Stimulated activated CD8-positive, alpha-beta memory T cell treated with anti-CD3 and anti-CD28 coated beads, Interleukin-7, amount 100 ng/mL, for 1 hour (primary cell): ENCODE data around the gene MYH8.

ENCODE experiments used
- DNase-seq, 2 donors: peaks; one replicate each; pipeline ENCODE4 v3.0.0-alpha.2; 2020; ENCODE audit warnings: low read depth in 2 of 2

MYH8 gene

DNA sequence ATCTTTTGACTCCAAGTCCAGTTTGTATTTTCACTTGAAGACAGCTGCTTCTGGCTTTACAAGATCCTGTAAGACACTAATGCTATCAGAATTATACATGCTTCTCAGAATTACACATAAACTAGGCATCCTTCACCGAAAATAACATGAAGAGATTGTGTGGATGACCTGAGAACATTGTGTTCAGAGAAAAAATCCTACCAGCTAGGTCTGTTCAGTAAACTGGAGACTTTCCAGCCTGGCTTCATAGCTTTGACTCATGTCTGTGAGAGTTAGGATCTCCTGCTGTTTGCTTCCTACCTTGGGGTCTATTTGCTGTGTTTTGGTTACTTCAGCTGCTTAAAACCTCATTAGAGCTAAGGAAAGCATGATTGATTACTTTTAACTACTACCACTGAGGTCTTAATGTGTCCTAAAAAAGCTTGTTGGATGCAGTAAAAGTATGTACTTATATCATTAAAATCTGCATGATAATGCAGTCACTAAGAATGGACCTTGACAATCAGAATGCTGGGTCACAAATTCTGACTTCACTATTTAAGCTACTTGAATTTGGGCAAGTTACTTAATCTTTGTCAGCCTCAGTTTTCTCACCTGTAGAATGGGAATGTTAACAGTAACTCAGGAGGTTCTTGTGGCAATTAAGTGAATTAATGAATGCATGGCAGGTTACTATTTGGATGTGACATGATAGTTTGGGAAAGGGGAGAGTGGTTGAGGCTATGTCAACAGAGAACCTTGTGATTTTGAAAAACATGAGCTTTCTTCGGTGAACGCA lies 40.9 kb downstream of the MYH8 start:
- no peak for DNase-seq

GRCh38 chr17:10372906-10373305 lies 48.8 kb downstream of the MYH8 start, which contains the start of gene MYH13:
TSS of gene MYH13 (minus strand) at chr17:10373006. CDS start at chr17:10364530, 8,476 bp downstream.
- DNase-seq, result no peak

GRCh38 chr17:10370016-10370608 lies 51.6 kb downstream of the MYH8 start:
- no peak for DNase-seq

DNA sequence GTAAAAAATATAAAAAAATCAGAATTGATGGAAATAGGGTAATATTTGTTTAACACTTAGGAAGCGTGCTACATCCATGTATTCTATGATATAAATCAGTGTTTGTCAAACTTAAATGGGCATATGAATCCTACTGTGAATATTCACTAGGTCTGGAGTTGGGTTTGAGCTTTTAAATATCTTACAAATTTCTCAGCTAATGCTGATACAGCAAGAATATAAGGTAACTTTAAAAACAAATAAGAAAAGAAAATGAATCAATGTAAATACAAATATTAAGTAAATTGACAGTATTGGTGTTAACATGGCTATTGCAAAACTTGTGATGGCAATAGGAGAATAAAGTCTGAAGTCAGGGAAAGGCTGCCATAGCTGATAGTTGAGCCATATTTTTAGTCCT lies 52.5 kb downstream of the MYH8 start:
- no peak for DNase-seq

DNA sequence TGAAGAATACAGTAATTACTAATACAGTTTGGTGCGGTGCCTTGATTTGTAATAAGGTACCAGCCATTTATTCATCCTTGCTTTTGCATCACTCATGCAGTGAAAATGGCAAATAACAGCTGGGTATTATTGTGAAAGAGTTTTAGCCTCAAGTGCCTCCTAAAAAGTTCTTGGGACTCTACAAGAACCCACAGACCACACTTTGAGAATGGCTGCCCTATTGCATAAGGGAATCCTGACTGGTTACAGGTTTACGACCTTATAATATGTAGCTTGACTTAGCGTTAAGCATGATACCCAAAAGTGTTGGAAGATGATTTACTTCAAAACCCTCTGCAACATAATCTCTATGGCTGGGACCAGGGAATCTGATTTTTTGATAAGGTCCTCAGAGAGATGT lies 53.2 kb downstream of the MYH8 start:
- DNase-seq, result no peak

DNA sequence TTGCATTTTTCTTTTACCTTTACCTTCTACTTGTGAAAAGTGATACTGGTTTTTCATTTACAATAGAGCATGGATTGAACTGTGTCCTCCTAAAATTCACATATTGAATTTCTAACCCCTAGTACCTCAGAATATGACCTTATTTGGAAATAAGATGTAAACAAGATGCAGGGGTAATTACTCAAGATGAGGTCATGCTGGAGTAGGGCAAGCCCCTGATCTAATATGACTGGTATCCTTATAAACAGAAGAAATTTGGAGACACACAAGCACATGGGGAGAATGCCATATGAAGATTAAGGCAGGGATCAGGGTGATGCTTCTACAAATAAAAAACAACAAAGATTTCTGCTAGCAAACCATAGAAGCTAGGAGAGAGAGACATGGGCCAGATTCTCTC lies 61.2 kb downstream of the MYH8 start:
- no peak for DNase-seq

DNA sequence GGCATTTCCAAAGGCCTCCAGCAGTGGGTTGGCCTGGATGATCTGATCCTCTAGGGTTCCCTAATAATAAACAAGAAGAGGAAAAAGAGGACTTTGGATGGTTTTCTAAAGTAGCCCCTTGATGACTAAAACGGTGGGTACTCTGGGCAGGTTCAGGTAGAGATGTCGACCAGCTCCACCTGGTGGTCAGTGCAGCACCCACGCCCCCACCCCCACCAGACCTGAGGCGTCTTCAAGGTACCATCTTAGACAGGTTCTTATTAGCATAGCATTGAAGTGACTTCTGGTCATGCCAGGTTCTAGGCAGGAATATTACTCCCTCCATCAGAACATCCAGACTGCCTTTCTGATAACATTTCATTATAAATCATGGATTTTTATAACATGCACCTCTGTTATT lies 64.0 kb downstream of the MYH8 start:
- peak in 1 of 2 donors; percentile 5 for DNase-seq

DNA sequence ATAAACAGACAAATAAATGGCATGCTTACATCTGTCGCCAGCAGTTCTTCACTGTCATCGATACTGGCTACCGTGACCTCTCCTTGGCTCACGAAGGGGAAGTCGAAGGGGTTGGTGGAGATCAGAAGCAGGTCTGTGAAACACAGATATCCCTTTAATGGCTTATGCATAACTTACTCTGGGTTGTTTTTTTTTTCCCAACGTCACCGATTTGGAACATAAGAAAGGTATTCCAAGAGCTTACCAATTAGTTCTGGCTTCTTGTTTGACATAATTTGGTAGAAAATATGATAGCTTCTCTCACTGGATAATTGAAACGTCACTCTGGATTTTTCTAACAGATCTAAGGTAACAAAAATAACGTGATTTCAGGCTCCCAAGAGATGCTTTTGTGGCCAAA lies 67.1 kb downstream of the MYH8 start:
- DNase-seq, result no peak

GRCh38 chr17:10352893-10353292 lies 68.9 kb downstream of the MYH8 start:
- DNase-seq, result no peak

DNA sequence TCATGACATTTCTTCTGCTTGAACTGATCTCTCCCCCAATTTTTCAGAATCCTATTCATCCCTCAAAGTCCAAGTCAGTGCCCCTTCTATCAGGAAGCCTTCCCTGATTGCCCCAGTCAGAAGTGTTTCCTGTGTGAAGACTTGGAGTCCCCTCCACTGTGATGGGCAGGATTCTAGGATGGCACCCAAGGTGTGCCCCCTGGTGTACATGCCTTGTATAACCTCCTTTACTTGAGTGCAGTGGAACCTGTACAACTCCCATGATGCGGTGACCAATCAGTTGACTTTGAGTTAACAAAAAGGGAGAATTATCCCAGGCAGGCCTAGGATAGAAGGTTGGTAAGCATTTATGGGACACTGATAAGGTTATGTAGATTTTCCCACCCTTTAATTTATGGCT lies 72.3 kb downstream of the MYH8 start:
- DNase-seq, result no peak

DNA sequence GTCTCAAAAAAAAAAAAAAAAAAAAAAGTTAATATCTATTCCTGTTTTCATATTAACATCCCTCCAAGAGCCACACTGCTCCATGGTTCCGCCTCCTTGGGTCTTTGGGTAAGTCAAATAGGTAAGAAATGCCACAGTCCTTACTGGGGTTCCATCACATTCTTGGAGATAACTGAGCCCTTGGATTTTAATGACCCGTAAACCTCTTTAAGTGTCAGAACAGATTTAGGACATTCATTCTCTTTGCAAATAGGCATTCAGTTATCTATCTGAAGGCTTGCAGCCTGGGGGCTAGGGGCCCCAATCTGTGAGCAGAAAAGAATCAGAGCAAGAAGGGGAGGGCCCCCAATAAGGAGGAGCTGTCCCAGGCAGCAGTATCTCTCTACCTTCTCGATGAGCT lies 76.9 kb downstream of the MYH8 start:
- no peak for DNase-seq
